ENCODE measurements around the gene VAPA.

VAPA gene
- 126 to 231 (median 151) reads per million in 3 experiments for total RNA-seq

- peak; percentile 96 for DNase-seq
Observed at GRCh38 chr18:9913526-9914333, at the start of gene VAPA. Gene VAPA, plus strand, starts transcription at chr18:9914016. Its CDS starts 241 bp downstream, at chr18:9914257.

- no peak for DNase-seq
Observed at GRCh38 chr18:9865764-9866490, 47.9 kb upstream of the VAPA start.

GRCh38 chr18:9866627-9867026 lies 47.2 kb upstream of the VAPA start:
- no peak for DNase-seq

- DNase-seq = no peak
Observed at GRCh38 chr18:9867071-9867594, 46.7 kb upstream of the VAPA start.

- DNase-seq = no peak
Observed at GRCh38 chr18:9868857-9869714, 44.7 kb upstream of the VAPA start.

GRCh38 chr18:9869715-9870430 lies 43.9 kb upstream of the VAPA start:
- DNase-seq = no peak

- DNase-seq = no peak
Observed at GRCh38 chr18:9870431-9871008, 43.3 kb upstream of the VAPA start.

GRCh38 chr18:9871244-9871746 lies 42.5 kb upstream of the VAPA start:
- DNase-seq = no peak

GRCh38 chr18:9872823-9873222 lies 41.0 kb upstream of the VAPA start:
- no peak for DNase-seq

- no peak for DNase-seq
Observed at GRCh38 chr18:9874728-9875127, 39.1 kb upstream of the VAPA start.

- DNase-seq = no peak
Observed at GRCh38 chr18:9876212-9876866, 37.5 kb upstream of the VAPA start.

- no peak for DNase-seq
Observed at GRCh38 chr18:9876867-9877654, 36.8 kb upstream of the VAPA start.

GRCh38 chr18:9877655-9878014 lies 36.2 kb upstream of the VAPA start:
- no peak for DNase-seq

GRCh38 chr18:9878095-9878494 lies 35.7 kb upstream of the VAPA start:
- no peak for DNase-seq

GRCh38 chr18:9878783-9879242 lies 35.0 kb upstream of the VAPA start:
- no peak for DNase-seq

GRCh38 chr18:9884090-9884489 lies 29.7 kb upstream of the VAPA start:
- no peak for DNase-seq

GRCh38 chr18:9884532-9885140 lies 29.2 kb upstream of the VAPA start:
- no peak for DNase-seq

GRCh38 chr18:9885170-9886004 lies 28.4 kb upstream of the VAPA start, which contains the start of gene TXNDC2:
Gene TXNDC2, plus strand, starts transcription at chr18:9885973. Its CDS starts 708 bp downstream, at chr18:9886681.
- no peak for DNase-seq

GRCh38 chr18:9886005-9886348 lies 27.8 kb upstream of the VAPA start:
- no peak for DNase-seq
